ENCODE data around the gene LPIN3.

GRCh38 chr20:41334443-41335421, 5.9 kb upstream of the LPIN3 start:
- TF ChIP-seq CTCF (IDR thresholded peaks at IDR 0.05; ENCODE audit: poor library complexity) (no peak), EZH2 (IDR thresholded peaks at IDR 0.05; ENCODE audit: borderline replicate concordance) (no peak)

Measured in hepatocyte (in vitro differentiated cells).